NCI-H146 (cell line): ENCODE measurements around the gene PARD6B.
"Not testable (repeated sequence)": the region's sequence is repeated elsewhere in the genome, so short reads cannot be mapped to it uniquely, and the experiment has no call there.

Experiments used
- DNase-seq: peaks from one replicate; lab custom pipeline; 2025; lab: John Stamatoyannopoulos, UW

The PARD6B gene

GRCh38 chr20:50731055-50731929, at the start of gene PARD6B:
TSS of gene PARD6B (plus strand) at chr20:50731580. CDS start at chr20:50731787, 207 bp downstream.
- peak; percentile 99 for DNase-seq

GRCh38 chr20:50682065-50682464, 49.3 kb upstream of the PARD6B start:
- no peak for DNase-seq

DNA sequence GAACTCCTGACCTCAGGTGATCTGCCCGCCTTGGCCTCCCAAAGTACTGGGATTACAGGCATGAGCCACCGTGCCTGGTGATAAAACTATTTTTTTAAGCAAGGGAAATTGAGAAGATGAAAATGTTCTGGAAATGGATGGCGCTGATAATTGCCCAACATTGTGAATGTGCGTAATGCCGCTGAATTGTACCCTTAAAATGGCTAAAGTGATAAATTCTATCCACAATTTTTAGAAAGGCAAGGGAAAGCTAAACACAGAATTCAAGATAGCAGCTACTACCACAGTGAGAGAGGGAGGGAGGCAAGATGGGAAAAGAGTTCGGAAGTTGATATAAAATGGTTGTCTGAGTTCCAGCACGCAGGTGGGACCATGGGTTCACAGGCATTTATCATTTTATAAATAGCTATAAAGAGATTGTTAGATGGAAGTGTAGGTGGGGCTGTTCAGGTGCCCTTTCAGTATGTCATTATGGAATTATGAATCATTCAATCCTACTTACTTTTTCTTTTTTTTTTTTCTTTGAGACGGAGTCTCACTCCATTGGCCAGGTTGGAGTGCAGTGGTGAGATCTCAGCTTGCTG, 48.3 kb upstream of the PARD6B start:
- DNase-seq: no peak

- no peak for DNase-seq
These were observed 47.8 kb upstream of the PARD6B start for GRCh38 chr20:50683570-50683969.

GRCh38 chr20:50686821-50687220, 44.6 kb upstream of the PARD6B start:
- DNase-seq: no peak

- DNase-seq: no peak
These were observed 43.0 kb upstream of the PARD6B start for GRCh38 chr20:50688256-50688975.

DNA sequence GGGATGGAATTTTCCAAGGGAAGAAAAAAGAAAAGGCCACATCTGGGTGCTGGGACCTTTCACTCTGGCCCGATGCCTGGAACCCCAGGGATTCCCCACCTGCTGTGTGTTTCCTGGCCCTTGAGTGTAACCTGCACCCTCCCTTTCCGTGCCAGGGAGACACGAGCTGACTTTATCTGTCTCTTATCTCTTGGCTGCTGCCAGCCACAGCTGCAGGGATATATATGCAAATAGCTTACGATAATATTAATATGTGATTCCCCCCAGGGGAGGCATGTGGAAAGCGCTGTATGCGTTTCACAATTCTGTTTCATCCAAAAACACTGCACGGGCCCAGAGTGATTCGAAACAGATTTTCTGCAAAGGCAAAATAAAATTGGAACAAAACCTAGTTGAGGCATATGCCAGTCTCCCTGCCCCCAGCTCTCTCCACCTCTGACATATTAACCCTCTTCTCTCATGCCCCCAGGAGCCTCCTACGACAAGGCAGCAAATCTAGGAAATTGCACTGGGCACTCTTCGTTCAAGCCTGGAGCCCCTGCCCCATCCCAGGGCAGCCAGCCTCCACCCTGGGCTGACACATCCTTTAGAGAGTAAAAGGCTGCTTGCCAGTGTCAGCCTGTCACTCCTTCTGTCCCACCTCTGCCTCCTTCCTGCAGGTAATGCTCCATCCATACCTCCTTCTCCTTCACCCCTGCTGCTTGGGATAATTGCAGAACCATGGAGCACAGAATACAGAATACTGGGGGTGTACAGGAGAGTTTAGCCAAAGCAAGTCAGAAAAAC, 41.3 kb upstream of the PARD6B start:
- DNase-seq: peak; percentile 77

DNA sequence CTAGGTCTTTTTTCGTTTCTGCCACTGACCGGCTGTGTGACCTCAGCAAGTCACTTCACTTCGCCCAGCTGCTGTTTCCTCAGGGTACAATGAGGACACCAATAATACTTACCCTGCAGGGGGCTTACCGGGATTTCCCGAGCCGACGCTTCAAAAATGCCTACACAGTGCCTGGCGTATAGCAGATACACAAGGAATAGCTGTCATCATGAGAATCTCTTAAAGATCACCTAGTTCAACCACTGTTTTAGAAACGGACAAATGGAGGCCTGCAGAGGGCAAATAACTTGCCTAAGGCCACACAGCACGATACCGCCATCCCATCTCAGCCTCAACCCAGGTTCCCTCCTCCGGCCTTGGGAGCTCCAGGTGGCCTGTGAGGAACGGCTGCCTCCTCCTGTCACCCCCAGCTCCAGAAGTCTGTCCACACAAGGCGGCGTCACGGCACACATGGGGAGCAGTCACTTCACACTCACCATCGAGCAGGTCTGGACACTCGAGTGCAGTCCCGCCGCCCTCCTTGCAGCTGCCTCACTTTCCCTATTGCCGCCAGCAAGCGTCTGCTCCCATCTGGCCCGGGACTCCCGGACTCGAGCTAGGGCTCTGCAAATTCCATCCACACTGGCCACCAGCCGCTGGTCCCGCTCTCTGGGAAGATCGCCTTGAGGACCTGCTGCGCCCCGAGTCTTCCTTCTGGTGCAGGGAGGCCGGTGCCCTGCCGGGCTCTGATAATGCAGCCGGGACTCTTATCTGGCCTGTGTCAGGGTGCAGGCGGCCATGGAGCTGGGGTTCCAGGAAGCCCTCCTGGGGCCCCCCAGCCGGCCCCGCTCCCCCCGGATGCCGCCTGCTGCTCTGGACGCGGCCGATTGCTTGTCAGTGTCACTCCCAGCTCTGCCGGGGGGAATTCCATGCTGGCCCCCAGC, 40.5 kb upstream of the PARD6B start, which contains the start of gene RIPOR3:
RIPOR3 (minus strand) TSS at position 893 of the 923 bp plus-strand sequence; CDS start at position 479, 414 bp downstream.
- peak; percentile 54 for DNase-seq

DNA sequence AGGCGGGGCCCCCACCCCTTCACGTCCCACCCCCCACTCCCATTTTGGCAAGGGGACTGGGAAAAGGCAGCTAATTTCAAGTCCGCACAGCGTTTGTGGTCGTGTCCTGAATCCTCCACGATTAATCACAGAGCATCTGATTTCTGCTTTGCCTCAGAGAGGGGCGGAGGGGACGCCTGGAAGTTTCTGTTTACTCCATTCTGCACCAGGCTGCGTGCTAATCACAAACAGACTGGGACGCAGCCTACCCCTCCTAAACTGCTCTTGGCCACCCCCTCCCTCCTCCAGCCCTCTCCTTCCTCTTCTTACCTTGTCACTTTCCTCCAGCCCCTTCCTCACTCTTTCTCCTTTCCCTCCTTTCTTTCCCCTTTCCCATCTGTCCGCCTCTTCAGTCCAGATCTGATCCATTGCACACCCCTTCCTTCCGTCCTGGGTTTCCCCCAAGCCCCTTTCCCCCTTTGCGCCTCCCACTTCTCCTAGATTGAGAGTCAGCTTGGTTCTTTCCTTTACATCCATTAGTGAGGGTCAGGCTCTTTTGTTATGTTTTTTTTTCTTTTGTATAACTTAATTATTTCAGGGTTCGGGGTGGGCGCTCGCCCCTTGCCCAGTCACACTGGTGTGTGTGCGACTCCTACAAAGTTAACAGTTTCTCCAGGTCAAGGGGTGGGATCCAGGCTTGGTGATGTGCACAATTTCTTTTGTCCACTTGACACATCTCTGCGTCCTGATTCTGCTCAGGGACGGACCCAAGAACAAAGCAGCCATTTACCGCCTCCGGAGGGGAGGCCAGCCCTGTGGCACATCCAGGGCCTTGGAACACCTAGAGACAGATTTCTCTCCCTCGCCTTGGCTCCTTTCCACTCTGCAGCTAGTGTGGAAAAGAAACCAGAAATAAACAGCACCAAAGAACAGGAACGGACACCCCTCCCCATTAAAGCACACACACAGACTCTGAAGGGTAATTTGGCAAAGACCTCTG, 39.5 kb upstream of the PARD6B start:
- DNase-seq: no peak

GRCh38 chr20:50692552-50692933, 38.8 kb upstream of the PARD6B start:
- DNase-seq: no peak

GRCh38 chr20:50693001-50693400, 38.4 kb upstream of the PARD6B start:
- no peak for DNase-seq

- no peak for DNase-seq
These were observed 36.8 kb upstream of the PARD6B start for GRCh38 chr20:50694379-50695134.

DNA sequence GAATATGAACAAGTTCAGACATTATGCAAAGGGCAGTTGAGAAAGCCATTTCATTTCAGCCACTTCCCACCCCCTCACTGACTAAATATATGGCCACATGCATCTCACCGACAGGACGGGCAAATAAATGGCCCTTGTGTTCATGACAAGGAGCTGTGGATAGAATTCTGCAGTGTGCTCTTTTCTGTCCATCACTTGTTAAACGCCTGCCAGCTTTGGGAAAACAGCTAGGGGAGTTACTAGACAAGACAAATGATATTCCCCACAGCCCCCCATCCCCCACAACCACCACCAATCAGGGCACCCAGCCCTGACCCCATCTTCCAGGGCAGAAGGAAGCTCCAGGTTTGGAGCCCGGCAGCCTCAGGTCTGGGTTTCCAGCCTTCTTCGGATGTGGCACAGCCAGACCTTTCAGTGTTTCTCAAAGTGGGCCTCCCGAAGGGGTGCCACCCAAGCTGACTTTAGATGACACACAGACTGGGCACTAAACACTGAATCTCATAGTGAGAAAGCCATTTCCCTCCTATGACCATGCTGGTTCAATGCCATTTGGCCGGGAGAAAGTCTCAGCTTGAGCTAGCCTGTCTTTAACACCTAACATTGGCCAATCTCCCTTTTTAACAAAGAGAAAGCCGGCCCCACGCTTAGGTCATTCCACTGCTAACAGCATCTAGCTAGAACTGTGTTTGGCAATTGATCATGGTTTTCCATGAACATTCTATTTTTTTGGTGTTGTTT, 36.1 kb upstream of the PARD6B start:
- DNase-seq: no peak

- DNase-seq: not testable (repeated sequence)
These were observed 33.1 kb upstream of the PARD6B start for GRCh38 chr20:50698255-50698654.

GRCh38 chr20:50699688-50700087, 31.7 kb upstream of the PARD6B start:
- no peak for DNase-seq

- DNase-seq: peak; percentile 82
These were observed 30.1 kb upstream of the PARD6B start for GRCh38 chr20:50701041-50701963.
